ENCODE measurements around the gene ACE. TPM values are rescaled to one million over a fixed set of nuclear protein-coding genes. Genes with fewer than 3 reads are reported as not detected.

ACE gene
- total and polyA plus RNA-seq, 4 donors, result 1.1 to 6.9 (median 2.4) TPM

DNA sequence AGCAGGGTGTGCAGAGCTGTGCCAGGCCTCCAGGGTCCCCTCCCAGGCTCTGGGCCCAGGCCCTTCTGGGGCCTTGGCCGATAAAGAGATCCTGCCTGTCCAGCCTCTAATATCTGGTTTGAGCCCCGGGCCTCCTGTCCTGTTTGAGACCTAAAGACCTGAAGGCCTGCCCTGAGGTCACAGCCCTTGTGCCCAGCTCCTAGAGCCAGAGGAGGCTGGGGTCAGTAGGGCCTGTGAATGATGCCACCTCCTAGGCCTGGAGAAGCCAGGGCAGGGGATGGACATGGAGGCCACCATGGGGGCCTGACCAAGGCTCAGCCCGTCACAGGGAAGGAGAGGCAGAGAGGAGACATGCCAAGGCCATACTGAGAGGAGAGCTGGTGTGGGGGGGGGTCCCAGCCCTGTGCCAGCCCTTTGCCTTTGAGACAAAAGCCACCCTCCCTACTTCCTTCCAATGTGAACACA is 53.7 kb downstream of the ACE start:
- H3K9ac ChIP-seq (ENCODE audit: low read depth in 1 of 2, low read length in 2 of 2), result no peak overlapping the region
- no peaks in the 10 kb centered on the region for H3K9me3 ChIP-seq (ENCODE audit: control insufficient read depth in 4 of 4, low read length in 3 of 4)
- no peak overlapping the region for H3K4me3 ChIP-seq (ENCODE audit: low read depth in 1 of 3, low read length in 3 of 3)
- no peaks in the 10 kb centered on the region for H3K4me1 ChIP-seq (ENCODE audit: control insufficient read depth in 4 of 4, insufficient read depth in 4 of 4, low read length in 3 of 4)
- H3K36me3 ChIP-seq (ENCODE audit: control insufficient read depth in 4 of 4, insufficient read depth in 3 of 4, low read depth in 1 of 4, low read length in 3 of 4), result no peaks in the 10 kb centered on the region
- whole genome bisulfite sequencing, result 92% methylated on average over 3 of the region's 3 CpGs
- H3K27ac ChIP-seq (ENCODE audit: low read depth in 1 of 2, low read length in 2 of 2), result no peak overlapping the region
- no peak for DNase-seq (ENCODE audit: low spot score)
- TF ChIP-seq, protein P1, sequence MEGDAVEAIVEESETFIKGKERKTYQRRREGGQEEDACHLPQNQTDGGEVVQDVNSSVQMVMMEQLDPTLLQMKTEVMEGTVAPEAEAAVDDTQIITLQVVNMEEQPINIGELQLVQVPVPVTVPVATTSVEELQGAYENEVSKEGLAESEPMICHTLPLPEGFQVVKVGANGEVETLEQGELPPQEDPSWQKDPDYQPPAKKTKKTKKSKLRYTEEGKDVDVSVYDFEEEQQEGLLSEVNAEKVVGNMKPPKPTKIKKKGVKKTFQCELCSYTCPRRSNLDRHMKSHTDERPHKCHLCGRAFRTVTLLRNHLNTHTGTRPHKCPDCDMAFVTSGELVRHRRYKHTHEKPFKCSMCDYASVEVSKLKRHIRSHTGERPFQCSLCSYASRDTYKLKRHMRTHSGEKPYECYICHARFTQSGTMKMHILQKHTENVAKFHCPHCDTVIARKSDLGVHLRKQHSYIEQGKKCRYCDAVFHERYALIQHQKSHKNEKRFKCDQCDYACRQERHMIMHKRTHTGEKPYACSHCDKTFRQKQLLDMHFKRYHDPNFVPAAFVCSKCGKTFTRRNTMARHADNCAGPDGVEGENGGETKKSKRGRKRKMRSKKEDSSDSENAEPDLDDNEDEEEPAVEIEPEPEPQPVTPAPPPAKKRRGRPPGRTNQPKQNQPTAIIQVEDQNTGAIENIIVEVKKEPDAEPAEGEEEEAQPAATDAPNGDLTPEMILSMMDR (IDR thresholded peaks at IDR 0.05; ENCODE audit: low read depth, low read length, missing input control), result no peak
- TF ChIP-seq, protein P2, sequence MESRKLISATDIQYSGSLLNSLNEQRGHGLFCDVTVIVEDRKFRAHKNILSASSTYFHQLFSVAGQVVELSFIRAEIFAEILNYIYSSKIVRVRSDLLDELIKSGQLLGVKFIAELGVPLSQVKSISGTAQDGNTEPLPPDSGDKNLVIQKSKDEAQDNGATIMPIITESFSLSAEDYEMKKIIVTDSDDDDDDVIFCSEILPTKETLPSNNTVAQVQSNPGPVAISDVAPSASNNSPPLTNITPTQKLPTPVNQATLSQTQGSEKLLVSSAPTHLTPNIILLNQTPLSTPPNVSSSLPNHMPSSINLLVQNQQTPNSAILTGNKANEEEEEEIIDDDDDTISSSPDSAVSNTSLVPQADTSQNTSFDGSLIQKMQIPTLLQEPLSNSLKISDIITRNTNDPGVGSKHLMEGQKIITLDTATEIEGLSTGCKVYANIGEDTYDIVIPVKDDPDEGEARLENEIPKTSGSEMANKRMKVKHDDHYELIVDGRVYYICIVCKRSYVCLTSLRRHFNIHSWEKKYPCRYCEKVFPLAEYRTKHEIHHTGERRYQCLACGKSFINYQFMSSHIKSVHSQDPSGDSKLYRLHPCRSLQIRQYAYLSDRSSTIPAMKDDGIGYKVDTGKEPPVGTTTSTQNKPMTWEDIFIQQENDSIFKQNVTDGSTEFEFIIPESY (IDR thresholded peaks at IDR 0.05), result no peak
- TF ChIP-seq ATF3 (IDR thresholded peaks at IDR 0.05), result no peak
- no peak for TF ChIP-seq SP1 (IDR thresholded peaks at IDR 0.05)
- TF ChIP-seq YY1 (IDR thresholded peaks at IDR 0.05), result no peak
- TF ChIP-seq REST (IDR thresholded peaks at IDR 0.05), result no peak
- no peak for TF ChIP-seq JUND (IDR thresholded peaks at IDR 0.05)
- no peak for TF ChIP-seq TAF1 (conservative IDR thresholded peaks at IDR 0.05)
- no peak for TF ChIP-seq GABPA (IDR thresholded peaks at IDR 0.05 in 1 of 2, conservative IDR thresholded peaks at IDR 0.05 in 1 of 2)
- peaks cover 0 to 4% (median 0%) of the 10 kb centered on the region in 4 donors for H3K27me3 ChIP-seq (ENCODE audit: control insufficient read depth in 4 of 4, insufficient read depth in 4 of 4, low read length in 3 of 4)

DNA sequence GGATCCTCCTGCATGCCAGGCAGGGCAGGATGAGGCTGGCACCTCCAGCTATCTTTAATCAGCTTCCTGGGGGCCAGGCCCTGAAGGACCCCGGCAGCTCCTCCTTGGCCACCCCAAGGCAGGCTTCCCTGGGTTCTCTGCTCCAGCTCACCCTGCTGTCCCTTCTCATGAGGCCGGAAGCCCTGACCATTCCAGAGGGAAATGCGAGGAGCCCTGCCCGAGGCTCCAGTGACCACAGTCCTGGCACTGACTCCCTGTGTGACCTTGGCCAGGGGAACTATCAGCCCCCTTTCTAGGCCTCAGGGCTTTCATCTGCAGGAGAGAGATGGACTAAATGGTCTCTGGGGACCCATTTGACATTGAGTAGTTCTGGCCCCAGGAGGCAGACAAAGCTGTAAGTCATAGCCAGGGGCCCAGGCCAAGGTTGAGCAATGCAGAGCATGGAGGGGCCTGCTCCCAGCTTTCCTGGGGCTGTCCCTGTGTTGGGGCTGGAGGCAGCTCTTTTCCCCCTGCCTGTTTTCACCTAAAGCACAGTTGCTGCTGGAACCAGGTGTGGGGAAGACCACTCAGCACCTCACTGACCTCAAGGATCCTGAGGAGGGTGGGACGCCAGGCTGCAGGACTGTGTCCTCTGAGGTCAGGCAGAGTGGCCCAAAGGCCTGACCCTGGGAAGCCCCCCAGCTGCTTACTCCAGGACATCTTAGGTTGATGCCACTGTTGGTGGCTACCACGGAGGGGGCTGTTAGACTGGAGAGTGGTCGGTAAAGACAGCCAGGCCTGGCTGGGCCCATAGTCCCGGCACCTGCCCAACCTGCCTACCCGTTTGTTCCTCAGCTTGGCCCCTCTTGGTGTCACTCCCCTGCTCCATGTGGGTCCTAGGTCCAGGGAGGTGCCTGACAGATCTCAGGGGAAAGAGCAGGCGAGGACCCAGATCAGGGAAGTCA is 54.4 kb downstream of the ACE start:
- Histone ChIP-seq H3K9ac (ENCODE audit: low read depth in 1 of 2, low read length in 2 of 2) (no peak overlapping the region), H3K27ac (ENCODE audit: low read depth in 1 of 2, low read length in 2 of 2) (no peak overlapping the region), H3K4me1 (ENCODE audit: control insufficient read depth in 4 of 4, insufficient read depth in 4 of 4, low read length in 3 of 4) (no peaks in the 10 kb centered on the region), H3K36me3 (ENCODE audit: control insufficient read depth in 4 of 4, insufficient read depth in 3 of 4, low read depth in 1 of 4, low read length in 3 of 4) (no peaks in the 10 kb centered on the region), H3K9me3 (ENCODE audit: control insufficient read depth in 4 of 4, low read length in 3 of 4) (no peaks in the 10 kb centered on the region), H3K27me3 (ENCODE audit: control insufficient read depth in 4 of 4, insufficient read depth in 4 of 4, low read length in 3 of 4) (peaks cover 0 to 4% (median 0%) of the 10 kb centered on the region in 4 donors), H3K4me3 (ENCODE audit: low read depth in 1 of 3, low read length in 3 of 3) (no peak overlapping the region)
- 93% methylated on average over 10 of the region's 10 CpGs for WGBS
- DNase-seq (ENCODE audit: low spot score), result no peak
- TF ChIP-seq, protein P2 (IDR thresholded peaks at IDR 0.05), result no peak
- TF ChIP-seq, protein P1 (IDR thresholded peaks at IDR 0.05; ENCODE audit: low read depth, low read length, missing input control), result no peak
- TF ChIP-seq GABPA (IDR thresholded peaks at IDR 0.05 in 1 of 2, conservative IDR thresholded peaks at IDR 0.05 in 1 of 2) (no peak), HNF4G (IDR thresholded peaks at IDR 0.05) (no peak), RXRA (IDR thresholded peaks at IDR 0.05) (no peak), JUND (IDR thresholded peaks at IDR 0.05) (no peak), MAX (IDR thresholded peaks at IDR 0.05) (no peak), ATF3 (IDR thresholded peaks at IDR 0.05) (no peak), TAF1 (conservative IDR thresholded peaks at IDR 0.05) (no peak), RAD21 (IDR thresholded peaks at IDR 0.05) (no peak), NR2F2 (IDR thresholded peaks at IDR 0.05) (no peak), FOXA1 (IDR thresholded peaks at IDR 0.05) (no peak), HNF4A (conservative IDR thresholded peaks at IDR 0.05) (no peak), FOXA2 (IDR thresholded peaks at IDR 0.05) (no peak), SP1 (IDR thresholded peaks at IDR 0.05) (no peak)
